DMS 273 (cell line): ENCODE data around the gene MIOX.

Experiments used
- DNase-seq: peaks from one replicate; lab custom pipeline; 2025; ENCODE audit not compliant: unreplicated experiment; lab: John Stamatoyannopoulos, UW

MIOX gene

DNA sequence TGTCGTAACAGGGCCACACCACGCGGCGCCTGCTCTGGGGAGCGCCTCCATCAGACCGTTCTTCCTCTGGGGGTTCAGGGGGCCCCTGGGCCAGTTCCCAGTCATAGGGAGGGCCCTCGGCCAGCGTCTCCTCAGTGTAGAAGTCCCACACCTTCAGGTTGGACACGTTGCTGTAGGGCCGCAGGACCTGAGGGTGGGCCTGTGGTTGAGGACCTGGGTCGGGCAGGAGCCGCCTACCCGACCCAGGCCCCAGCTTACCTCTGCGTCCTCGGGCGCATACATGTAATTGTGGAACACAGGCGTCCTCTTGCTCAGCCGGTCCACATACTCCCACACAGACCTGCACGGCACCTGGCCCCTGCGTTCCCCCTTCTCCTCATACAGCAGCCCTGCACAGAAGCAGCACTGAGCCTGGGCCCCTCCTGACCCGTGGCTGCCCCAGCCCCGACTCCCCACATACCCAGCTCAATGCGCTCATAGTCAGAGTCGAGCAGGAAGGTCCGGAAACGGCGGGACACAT, 32.0 kb upstream of the MIOX start:
- DNase-seq: no peak

DNA sequence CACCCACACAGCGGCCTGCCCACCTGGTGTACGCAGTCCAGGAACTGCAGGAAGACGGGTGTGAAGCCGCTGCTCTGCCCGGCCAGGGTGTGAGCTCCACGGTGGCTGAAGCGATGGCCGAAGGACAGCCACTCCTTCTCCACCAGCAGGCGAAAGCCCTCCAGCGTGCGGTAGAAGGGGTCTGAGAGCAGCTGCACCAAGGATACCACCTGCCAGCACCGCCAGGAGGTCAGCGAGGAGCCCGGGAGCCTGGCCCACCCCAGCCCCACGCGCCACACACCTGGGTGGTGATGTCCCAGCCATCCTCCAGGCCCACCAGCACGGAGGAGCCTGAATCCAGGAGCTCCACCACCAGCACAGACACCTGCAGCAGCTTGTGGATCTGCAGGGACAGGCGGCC, 31.5 kb upstream of the MIOX start:
- no peak for DNase-seq

DNA sequence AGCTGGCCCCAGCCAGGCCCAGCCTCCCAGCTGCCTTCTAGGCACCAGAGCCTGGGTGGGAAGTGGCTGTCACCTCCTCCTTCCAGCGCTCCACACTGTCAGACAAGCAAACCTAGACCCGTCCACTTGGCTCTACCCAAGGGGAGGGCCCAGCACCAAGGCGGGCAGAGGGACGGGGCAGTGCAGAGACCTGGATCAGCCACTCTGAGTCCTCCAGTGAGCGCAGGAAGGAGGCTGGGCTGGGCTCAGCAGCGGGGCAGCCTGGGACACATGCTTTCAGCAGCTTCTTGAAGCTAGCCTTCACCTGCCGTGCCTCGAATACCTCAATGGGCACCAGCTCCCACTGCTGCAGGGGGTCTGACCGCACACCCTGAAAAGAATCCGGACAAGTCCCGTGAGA, 30.6 kb upstream of the MIOX start:
- DNase-seq: no peak

DNA sequence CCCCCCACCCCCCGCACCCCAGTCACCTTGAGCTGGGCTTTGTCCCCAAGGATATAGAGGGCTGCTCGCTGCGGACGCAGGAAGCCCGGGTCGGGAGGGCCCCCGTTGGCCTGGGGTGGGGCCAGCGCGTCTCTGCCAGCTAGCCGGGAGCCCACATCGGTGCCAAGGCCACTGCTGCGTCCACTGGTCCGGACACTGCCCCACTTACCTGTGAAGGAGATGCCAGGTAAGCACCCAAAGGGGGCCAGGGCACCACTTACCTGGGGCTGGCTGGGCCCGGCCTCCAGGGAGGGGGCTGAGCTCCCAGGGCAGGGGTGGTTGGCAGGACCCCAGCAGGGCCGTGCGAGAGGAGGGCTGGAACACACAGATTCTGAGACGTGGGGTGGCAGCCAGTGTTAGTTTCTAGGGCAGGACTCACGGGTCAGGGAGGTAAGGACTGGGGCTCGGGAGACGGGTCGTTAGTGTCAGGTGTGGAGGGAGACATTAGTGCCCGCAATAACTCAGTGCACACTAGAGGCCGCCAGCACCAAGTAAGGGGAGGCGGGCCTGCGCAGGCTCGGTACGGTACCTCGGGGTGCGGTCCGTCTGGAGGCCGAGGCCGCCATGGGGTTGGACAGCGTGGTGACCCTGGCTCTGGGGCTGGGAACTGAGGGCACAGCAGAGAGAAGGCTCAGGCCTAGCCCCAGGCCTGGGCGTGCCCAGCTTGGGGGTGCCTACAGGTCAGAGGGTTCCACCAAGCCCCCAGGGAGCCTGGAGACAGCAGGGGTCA, 30.0 kb upstream of the MIOX start:
- no peak for DNase-seq

DNA sequence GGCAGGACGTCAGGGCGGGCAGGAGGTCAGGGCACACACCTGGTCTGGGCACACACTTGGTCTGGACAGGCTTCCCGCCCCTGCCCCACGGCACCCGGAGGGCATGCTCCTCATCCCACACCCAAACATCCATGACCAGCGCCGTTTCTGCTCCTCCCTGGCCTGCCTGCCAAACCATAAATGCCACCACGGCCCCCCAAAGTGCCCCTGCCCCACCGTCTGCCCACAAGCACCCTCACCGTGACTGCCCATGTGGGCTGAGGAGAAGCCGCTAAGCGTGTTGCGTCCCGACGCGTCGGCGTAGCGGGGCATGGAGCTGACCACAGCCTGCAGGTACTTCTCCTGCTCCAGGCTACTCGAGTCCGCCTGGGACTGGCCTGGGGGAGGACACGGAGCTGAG, 27.6 kb upstream of the MIOX start:
- no peak for DNase-seq

DNA sequence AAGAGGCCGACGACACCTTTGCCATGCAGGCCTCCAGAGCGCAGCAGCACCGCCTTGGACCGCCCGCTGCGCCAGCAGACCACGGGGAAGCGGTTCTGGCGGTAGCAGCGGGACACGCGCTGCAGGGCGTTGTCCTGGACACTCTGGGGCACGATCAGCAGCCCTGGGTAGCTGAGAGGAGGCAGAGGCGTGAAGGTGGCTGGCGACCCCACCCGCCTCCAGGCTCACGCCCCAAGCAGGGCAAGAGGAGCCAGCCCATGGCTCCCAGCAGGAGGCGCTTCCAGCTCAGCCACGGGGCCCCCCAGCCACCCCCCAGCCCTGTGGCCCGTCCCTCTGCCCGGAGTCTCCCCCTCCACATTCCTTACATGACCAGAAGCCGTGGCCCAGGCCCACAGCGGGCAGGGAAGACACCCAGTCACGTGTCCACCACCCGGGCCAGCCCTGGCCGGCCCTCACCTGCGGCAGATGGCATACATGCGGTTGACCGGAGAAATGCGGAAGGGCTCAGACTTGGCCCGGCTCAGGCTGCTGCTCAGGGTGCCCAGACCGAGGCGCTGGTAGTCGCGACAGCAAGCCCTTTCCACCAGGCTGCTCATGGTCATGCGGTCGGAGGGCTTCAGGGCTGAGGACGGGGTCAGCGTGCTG, 27.0 kb upstream of the MIOX start:
- no peak for DNase-seq

DNA sequence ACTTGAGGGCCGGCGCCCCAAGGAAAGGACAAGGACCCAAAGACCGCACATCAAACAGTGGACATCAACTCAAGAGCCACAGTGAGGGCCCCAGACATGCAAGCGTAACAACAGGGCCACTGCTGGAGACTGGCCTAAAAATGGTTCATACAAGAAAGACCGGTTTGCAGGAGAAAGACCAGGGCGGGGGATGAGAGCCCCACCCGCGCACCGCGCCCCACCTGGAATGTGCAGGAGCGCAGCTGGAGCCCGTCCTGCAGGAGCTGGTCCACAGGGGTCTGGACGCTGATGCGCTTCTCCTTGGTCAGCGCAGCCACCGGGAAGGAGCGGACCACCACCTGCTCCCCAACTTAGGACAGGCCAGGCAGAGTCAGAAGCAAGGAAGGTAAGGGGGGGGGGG, 25.7 kb upstream of the MIOX start:
- DNase-seq: no peak

DNA sequence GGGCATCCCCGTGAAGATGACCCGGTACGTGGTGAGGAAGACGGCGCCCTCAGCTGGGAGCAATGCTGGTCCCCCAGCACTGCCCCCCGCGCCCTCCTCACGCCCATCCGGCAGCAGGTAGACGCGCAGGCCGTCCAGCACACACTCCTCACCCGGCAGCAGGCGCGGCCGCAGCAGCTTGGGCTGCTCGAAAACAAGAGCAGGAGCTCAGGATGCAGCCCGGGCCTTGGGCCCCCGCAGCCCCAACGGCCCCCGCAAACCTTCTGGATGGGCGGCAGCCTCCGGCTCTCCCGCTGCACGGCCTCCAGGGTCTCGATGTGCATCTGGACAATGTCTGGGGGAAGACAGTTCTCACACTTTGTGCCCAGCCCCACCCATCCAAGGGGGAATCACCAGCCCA, 25.1 kb upstream of the MIOX start:
- DNase-seq: no peak

DNA sequence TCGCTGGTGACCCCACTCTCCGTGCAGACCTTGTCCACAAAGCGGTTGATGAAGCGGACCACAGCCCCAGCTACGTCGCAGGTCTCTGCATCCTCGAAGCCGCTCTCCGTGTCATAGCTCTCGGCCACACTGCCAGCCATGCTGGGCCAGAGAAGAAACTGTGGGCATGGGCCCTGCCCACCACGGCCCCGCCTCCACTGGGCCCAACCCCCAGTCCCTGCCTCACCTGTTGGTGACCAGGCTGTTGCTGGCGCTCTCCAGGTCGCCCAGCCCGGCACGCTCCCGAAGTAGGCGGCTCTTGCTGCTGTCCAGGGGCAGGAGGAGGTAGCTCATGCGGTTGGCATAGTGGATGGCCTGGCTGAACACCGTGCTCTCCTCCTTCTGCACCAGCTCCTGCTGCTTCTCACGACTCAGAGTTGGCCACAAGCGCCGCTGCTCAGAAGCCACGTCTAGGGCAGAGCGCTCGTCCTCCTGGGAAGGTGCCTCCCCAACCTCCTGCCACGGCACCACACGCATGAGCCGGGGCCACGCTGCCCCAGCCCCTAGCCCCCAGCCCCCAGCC, 24.6 kb upstream of the MIOX start:
- no peak for DNase-seq

DNA sequence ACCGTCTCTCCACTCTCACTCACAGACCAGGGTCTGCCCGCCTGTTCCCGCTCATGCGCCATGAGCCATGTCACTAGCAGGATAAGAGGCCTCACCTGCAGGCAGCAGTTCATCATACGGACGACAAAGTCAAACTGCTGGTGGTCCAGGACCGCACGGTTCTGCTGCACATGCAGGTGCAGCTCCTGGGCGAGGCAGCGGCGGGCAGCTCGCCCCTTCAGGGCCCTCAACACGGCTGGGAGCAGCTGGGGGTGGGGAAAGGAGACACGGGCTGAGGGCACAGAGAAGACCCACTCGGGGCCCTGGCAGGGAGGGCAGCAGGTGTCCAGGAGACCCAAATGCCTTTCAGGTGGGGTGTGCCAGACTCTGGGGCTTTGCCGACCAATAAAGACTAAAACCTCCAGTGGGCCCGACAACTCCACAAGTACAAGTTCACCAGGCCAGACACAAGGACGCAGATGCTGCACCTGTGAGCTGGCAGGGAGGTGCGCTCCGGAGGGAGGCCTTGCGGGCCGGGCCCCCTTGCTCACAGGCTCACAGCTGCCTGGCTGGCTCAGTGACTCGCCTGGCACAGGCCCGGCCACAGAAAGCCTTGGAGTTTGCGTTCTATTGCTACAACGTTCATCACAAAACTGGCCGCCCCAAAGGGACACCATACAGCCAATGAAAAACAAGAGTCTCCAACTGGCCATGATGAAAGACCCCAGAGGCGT, 23.3 kb upstream of the MIOX start:
- DNase-seq: no peak

DNA sequence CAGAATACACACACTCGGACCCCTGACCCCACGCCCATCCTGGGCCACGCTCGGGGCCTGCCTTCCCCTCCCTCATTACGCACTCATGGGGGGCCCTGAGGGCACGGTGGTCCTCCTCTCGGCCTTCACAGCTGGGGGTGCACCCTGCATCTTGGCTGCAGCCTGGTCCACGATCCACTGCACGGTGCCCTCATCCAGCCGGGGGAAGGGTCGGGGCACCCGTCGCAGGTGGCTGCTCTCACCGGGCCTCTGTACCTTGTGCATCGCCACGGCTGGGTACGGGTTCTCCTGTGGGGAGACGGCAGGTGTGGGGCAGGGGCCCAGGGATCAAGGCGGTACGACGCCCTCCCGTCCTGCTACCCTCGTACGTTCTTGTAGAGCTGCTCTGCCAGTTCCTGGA, 22.2 kb upstream of the MIOX start:
- no peak for DNase-seq

DNA sequence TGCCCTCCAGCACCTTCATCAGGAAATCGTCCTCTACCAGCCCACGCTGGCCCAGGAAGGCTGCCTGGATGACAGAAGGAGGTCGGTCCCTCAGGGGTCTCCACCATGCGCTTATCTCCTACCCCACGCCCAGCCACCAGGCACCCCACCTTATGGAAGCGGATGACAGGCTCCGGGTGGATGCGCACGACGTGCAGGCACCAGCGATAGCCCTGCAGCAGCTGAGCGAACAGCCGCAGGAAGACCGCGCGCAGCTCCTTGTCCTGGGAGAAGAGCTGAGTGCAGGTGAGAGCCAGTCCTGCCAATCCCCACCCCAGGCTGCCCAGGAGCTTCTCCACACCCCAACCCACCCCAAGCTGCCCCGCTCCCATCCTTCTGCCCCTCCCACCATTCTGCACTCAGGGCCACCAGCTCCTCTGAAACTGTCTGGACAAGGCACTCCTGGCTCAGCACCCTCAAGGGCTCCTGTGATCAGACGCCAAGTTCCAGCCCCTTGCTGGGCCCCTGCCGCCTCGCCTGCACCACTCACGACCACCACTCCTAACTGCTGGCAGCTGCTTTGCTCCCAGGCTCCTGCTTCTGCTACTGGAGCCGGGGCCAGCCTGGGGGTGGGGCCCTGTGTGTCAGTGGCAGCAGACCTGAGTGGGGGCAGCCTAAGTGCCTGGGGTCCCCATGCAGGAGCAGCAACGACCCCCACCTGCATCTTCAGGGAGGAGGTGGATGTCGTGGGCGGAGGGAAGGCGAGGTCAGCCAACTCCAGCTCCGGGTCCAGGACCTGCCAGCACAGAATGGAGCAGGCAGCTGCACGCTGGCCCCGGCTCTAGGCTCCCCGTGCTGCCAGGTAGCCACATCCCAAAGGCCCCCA, 21.4 kb upstream of the MIOX start:
- DNase-seq: no peak

DNA sequence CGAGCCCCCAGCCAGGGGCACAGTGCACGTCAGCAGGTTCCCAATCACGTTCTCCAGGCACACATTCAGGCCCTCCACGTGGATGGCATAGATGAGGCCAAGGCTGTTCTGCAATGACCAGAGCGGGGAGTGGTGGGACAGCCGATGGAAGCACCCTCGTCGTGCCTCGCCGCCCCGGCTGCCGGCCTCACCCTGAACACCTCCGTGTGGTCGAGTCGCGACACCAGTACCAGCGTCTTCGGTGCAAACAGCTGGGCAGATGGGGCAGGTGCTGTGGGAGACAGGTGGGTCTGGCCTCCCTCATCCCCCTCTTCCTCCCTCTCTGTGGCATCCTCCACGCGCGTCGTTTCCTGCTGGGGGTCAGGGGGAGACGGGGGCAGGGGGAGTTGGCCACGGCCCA, 19.3 kb upstream of the MIOX start:
- no peak for DNase-seq

DNA sequence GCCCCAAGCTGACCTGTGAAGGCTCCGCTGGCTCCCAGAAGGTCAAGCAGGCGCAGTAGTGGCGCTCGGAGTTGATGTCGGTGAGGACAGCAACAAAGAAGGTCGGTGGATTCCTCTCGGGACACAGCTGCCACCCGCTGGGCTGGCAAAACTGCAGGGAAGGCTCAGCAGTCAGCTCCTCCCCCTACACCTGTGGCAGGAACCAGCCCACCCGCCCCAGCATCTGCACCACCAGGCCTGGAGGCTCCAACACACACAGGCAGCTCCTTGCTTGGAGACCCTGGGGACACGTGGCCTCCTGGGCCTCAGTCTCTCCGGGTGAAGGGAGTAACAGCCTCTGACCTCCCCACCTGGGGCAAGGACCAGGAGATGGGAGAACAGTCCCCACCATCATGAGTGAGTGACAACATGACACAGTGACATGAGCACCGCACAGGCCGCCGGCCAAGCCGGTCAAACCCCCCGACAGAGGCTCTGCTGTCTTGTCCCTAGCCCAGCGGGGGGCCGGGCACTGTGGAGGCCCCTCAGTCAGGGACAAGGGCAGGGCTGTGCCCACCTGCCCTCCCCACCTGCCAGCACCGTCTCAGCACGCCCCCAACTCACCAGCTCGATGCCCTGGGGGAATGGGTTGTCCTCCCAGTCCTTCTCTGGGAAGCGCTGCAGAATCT, 18.8 kb upstream of the MIOX start:
- no peak for DNase-seq

DNA sequence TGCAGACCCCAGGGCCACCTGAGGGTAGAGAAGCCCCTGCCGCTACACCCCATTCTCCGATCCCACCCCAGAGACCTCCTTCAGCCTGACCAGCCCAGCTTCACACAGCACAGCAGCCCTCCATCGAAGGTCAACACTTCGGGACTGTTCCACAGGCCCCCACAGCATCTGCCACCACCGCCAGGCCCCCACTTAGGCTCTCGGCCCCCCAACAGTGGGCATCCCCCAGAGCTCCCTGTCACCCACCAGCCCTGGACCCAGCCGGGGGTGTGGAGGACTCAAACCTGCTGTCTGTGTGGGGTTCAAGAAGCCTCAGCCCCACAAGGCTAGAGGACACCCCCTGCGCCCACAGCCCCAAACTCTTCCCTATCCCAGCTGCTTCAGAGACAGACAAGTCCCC, 18.0 kb upstream of the MIOX start:
- DNase-seq: no peak

DNA sequence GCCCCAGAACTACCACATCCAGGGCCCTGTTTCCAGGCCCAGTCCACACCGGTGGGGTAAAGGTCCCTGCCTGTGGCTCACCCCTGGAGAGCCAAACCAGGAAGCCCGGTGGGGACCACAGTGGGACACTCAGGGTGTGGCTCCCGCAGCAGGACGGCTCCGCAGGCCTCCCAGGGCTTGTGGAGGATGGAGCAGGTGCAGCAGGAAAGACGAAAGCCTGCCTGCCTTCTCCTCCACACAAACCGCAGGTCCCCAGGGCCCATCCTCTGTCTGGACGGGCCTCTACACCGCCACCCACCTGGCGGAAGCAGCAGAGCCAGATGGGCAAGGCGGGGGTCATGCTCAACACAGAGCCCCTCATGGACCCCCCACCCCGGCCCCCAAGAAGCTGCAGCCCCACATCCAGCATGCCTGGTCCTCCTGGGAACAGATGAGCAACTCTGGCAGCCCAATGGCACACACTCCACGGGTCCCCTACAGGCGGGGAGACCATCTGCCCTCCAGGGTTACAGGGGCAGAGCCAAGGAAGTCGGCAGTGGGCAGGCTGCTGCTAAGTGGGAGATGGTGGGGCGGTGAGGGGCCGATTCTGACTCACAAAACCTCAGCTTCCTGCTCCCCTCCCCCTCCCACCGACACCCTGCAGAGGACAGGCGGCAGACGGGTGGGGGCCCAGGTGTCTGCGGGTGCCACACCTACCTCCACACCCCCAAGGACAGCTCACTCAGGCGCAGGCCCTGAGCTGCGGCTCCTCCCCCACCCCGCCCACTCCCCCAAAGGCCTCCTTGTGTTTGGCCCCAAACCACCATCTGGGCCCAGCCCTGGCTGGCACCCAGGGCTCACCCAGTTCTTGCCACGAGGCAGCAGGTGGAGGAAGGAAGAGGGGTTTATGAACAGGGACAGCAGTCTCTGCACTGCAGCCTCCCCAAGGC, 17.0 kb upstream of the MIOX start:
- peak; percentile 97 for DNase-seq

DNA sequence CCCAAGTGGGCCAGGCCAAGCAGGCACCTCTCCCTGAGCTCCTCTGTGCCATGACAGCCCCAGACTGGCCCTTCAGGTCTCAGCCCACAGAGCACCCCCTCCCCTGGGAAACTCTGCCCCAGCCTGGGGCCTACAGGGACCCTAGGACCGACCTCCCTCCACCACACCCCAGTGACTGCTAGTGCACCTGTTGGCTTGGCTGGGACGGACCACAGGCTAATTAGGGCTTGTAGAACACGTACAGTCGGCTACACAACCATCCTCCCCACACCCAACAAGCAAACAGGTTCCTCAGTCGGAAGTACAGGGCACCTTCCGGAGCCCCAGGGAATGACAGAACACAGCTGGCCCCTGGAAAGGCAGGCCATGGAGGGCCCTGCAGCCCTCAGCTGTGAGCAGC, 16.2 kb upstream of the MIOX start:
- DNase-seq: no peak

DNA sequence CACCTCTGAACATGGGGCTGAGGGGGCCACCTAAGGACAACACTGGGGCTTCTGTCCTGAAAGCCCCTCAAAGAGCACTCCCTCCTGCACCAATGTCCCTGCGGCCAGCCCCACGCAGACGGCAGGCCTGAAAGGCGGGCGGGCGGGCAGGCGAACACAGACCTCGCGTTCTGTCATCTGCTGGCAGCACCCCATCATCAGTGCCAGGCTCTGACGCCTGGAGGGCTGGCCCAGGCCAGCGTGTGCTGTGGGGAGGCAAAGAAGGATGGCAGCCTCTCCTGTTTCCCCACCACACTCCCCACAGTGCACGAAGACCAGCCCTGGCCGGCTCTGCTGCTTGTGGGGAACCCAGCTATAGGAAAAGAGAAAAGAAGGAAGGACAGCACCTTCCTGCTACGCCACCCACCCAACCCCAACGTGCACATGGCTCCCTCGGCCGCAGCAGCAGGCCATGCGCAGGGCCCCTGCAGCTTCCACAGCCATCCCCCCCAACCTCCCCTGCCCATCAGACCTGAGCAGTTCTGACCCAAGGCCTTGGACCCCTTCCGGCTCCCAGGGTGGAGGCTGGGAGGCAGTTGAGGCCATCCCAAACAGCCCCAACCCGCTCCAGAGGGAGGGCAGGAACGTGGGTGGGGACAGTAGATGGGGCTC, 15.3 kb upstream of the MIOX start:
- no peak for DNase-seq

DNA sequence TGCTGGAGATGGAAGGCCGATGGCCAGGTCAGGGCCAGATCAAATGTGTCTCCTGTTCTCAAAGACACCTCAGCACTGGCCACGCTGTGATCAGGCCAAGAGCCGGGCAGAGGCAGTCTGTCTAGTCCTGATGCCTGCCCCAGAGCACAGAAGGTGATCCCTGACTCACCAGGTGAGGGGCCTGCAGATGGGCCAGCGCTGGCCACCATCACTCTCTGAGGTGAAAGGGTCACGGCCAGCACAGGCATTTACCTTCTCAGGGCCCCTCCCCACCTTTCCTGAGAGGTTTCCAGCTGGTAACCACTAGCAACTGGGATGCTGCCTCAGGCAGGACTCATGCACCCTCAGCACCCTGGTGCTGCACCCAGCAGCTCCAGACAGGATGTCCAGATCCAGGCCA, 14.7 kb upstream of the MIOX start:
- DNase-seq: no peak
